Measurements from ENCODE around the gene CACNA1C. TPM values are rescaled to one million over a fixed set of nuclear protein-coding genes. Genes with fewer than 3 reads are reported as not detected.
"Not testable (repeated sequence)": the region's sequence is repeated elsewhere in the genome, so short reads cannot be mapped to it uniquely, and the experiment has no call there.

The CACNA1C gene
- total RNA-seq, 2 donors from 2014 or later, result 4.4 to 10.1 TPM

GRCh38 chr12:2124466-2125023 lies 71.8 kb downstream of the CACNA1C start:
- intact Hi-C loops (cut with DNase I, micrococcal nuclease), result no loop called here
- ATAC-seq (no peak), DNase-seq (no peak)

GRCh38 chr12:2125651-2126522 lies 73.1 kb downstream of the CACNA1C start:
- intact Hi-C loops (cut with DNase I, micrococcal nuclease), result no loop called here
- DNase-seq (no peak), ATAC-seq (no peak)

- no peak for ATAC-seq
- intact Hi-C loops (cut with DNase I, micrococcal nuclease), result no loop called here
Measured at GRCh38 chr12:2126676-2127406, 74.1 kb downstream of the CACNA1C start.

GRCh38 chr12:2129076-2129475 lies 76.3 kb downstream of the CACNA1C start:
- intact Hi-C loops (cut with DNase I, micrococcal nuclease), result no loop called here
- DNase-seq (no peak), ATAC-seq (no peak)

More at GRCh38 chr12:2126676-2127406, 74.1 kb downstream of the CACNA1C start:
- peak in 1 of 2 donors; percentile 21 for DNase-seq

- DNase-seq; intact Hi-C loops (cut with DNase I, micrococcal nuclease); ATAC-seq: not testable (repeated sequence)
Measured at GRCh38 chr12:2135661-2136418, 83.1 kb downstream of the CACNA1C start.

GRCh38 chr12:2136901-2137300 lies 84.1 kb downstream of the CACNA1C start:
- intact Hi-C loops (cut with DNase I, micrococcal nuclease), result no loop called here
- no peak for DNase-seq
- ATAC-seq, result no peak

- intact Hi-C loops (cut with DNase I, micrococcal nuclease), result no loop called here
- peak; percentile 80 for ATAC-seq
- DNase-seq, result peak; percentile 66
Measured at GRCh38 chr12:2137711-2138110, 84.9 kb downstream of the CACNA1C start.

- peak; percentile 26 for ATAC-seq
- DNase-seq, result no peak
- intact Hi-C loops (cut with DNase I, micrococcal nuclease), result no loop called here
Measured at GRCh38 chr12:2138294-2138693, 85.5 kb downstream of the CACNA1C start.

- DNase-seq (peak; percentile 41 to 47), ATAC-seq (peak; percentile 87)
- intact Hi-C loops (cut with DNase I, micrococcal nuclease), result no loop called here
Measured at GRCh38 chr12:2138871-2139308, 86.1 kb downstream of the CACNA1C start.

GRCh38 chr12:2139651-2140050 lies 86.9 kb downstream of the CACNA1C start:
- intact Hi-C loops (cut with DNase I, micrococcal nuclease), result no loop called here
- no peak for DNase-seq
- ATAC-seq, result no peak

- ATAC-seq, result no peak
Measured at GRCh38 chr12:2140858-2141519, 88.2 kb downstream of the CACNA1C start.

GRCh38 chr12:2142068-2142467 lies 89.3 kb downstream of the CACNA1C start:
- DNase-seq (no peak), ATAC-seq (no peak)
- intact Hi-C loops (cut with DNase I, micrococcal nuclease), result no loop called here

More at GRCh38 chr12:2140858-2141519, 88.2 kb downstream of the CACNA1C start:
- intact Hi-C loops (cut with DNase I, micrococcal nuclease), result no loop called here
- no peak for DNase-seq

GRCh38 chr12:2144951-2145350 lies 92.2 kb downstream of the CACNA1C start:
- intact Hi-C loops (cut with DNase I, micrococcal nuclease), result no loop called here
- DNase-seq, result no peak
- no peak for ATAC-seq

GRCh38 chr12:2145433-2145998 lies 92.7 kb downstream of the CACNA1C start:
- DNase-seq (no peak), ATAC-seq (no peak)
- intact Hi-C loops (cut with DNase I, micrococcal nuclease), result no loop called here

GRCh38 chr12:2147335-2147734 lies 94.5 kb downstream of the CACNA1C start:
- DNase-seq (no peak), ATAC-seq (no peak)
- intact Hi-C loops (cut with DNase I, micrococcal nuclease), result no loop called here

GRCh38 chr12:2149091-2149490 lies 96.3 kb downstream of the CACNA1C start:
- DNase-seq, result no peak
- intact Hi-C loops (cut with DNase I, micrococcal nuclease), result no loop called here
- no peak for ATAC-seq

GRCh38 chr12:2150833-2151232 lies 98.0 kb downstream of the CACNA1C start:
- ATAC-seq, result no peak
- intact Hi-C loops (cut with DNase I, micrococcal nuclease), result no loop called here
- DNase-seq, result no peak

- DNase-seq, result no peak
- no peak for ATAC-seq
- intact Hi-C loops (cut with DNase I, micrococcal nuclease), result no loop called here
Measured at GRCh38 chr12:2151391-2151790, 98.6 kb downstream of the CACNA1C start.

Data from left colon (tissue), 2 donors.